Nephron (organoid): ENCODE measurements around the gene SLC6A11.

Experiments used
- H3K27ac Mint-ChIP-seq, 3 experiments: 2 replicates each; pipeline ENCODE4 v1.8.0; 2020; ENCODE audit warnings: mixed read lengths in 3 of 3, mild to moderate bottlenecking in 2 of 3, moderate library complexity in 1 of 3
- H3K27me3 Mint-ChIP-seq: 2 replicates; pipeline ENCODE4 v1.8.0; 2021; ENCODE audit warnings: low read depth, mild to moderate bottlenecking, moderate library complexity, mixed read lengths
- H3K36me3 Mint-ChIP-seq: 2 replicates; pipeline ENCODE4 v1.8.0; 2020; ENCODE audit warnings: low read depth, mixed read lengths
- H3K4me1 Mint-ChIP-seq: 2 replicates; pipeline ENCODE4 v1.8.0; 2020; ENCODE audit warnings: mixed read lengths
- H3K4me3 Mint-ChIP-seq, 3 experiments: 2 replicates each; pipeline ENCODE4 v1.8.0; 2020; ENCODE audit warnings: mild to moderate bottlenecking in 3 of 3, mixed read lengths in 3 of 3, moderate library complexity in 2 of 3
- H3K9me3 Mint-ChIP-seq: 2 replicates; pipeline ENCODE4 v1.8.0; 2020; ENCODE audit warnings: mixed read lengths
- TF ChIP-seq, protein P1 (sequence below), 3 experiments: fragments of 200-600 bp; sonication (generic); IDR thresholded peaks; one replicate each; pipeline ENCODE4 v1.5.0; 2021; ENCODE audit warnings: antibody characterized with exemption in 3 of 3; ENCODE audit not compliant: unreplicated experiment in 3 of 3

The SLC6A11 gene

DNA sequence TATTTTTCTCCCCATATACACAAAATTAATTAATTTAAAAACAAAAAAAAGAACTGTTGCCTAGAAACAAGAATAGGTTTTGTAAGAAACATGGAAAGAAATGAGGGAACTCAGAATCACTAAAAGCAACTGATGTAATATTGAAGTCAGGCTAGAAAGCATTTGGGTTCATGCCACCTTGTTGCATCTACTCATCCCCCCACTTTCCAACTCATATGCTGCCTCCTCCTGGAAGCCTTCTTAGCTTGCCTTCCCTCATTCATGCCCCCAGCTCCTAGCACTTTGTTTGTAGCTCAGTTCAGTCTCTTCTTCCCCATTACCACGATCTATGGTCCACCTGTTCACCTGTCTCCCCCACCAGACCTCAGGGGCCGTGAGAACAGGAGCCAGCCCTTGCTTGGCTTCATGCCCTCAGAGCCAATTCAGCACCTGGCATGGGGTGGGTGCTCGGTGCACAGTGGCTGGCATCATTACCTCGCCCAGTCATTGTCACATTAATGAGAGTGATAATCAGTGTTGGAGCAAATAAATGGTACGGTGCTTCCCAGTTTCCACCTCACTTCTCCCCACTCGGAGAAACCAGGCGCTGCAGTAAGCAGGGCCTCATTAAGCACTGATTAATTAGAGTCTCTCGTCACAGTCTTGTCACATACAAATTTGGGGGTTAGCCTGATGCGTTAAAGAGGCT lies 114.1 kb downstream of the SLC6A11 start:
- no peak overlapping the region for H3K4me3 Mint-ChIP-seq
- no peaks in the 10 kb centered on the region for H3K36me3 Mint-ChIP-seq
- H3K27me3 Mint-ChIP-seq = peaks cover 33% of the 10 kb centered on the region
- no peaks in the 10 kb centered on the region for H3K9me3 Mint-ChIP-seq
- H3K4me1 Mint-ChIP-seq = peaks cover 19% of the 10 kb centered on the region
- H3K27ac Mint-ChIP-seq = no peak overlapping the region
- TF ChIP-seq, protein P1, sequence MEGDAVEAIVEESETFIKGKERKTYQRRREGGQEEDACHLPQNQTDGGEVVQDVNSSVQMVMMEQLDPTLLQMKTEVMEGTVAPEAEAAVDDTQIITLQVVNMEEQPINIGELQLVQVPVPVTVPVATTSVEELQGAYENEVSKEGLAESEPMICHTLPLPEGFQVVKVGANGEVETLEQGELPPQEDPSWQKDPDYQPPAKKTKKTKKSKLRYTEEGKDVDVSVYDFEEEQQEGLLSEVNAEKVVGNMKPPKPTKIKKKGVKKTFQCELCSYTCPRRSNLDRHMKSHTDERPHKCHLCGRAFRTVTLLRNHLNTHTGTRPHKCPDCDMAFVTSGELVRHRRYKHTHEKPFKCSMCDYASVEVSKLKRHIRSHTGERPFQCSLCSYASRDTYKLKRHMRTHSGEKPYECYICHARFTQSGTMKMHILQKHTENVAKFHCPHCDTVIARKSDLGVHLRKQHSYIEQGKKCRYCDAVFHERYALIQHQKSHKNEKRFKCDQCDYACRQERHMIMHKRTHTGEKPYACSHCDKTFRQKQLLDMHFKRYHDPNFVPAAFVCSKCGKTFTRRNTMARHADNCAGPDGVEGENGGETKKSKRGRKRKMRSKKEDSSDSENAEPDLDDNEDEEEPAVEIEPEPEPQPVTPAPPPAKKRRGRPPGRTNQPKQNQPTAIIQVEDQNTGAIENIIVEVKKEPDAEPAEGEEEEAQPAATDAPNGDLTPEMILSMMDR (IDR thresholded peaks at IDR 0.05; ENCODE audit: unreplicated experiment in 3 of 3) = no peak

DNA sequence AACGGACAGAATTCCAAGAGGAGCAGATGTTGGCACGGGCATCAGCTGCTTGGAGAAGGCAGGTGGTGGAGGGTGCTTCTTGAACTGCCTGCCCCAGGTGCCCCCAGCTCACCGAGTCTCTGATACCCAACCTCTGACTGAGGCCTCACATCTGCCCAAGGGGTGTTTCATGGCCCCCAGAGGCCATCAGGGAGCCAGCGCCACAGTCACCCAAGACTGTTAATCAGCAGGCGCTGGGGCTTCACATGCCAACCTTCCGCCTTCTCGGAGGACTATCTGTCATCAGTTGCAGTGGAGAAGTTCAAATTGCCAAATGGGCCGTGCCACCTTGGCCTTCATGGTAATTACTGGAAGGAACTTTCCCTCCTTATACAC lies 114.6 kb downstream of the SLC6A11 start:
- H3K4me3 Mint-ChIP-seq = no peak overlapping the region
- no peaks in the 10 kb centered on the region for H3K9me3 Mint-ChIP-seq
- H3K36me3 Mint-ChIP-seq = no peaks in the 10 kb centered on the region
- peaks cover 33% of the 10 kb centered on the region for H3K27me3 Mint-ChIP-seq
- peaks cover 19% of the 10 kb centered on the region for H3K4me1 Mint-ChIP-seq
- TF ChIP-seq, protein P1 (IDR thresholded peaks at IDR 0.05; ENCODE audit: unreplicated experiment in 3 of 3) = no peak
- H3K27ac Mint-ChIP-seq = no peak overlapping the region

DNA sequence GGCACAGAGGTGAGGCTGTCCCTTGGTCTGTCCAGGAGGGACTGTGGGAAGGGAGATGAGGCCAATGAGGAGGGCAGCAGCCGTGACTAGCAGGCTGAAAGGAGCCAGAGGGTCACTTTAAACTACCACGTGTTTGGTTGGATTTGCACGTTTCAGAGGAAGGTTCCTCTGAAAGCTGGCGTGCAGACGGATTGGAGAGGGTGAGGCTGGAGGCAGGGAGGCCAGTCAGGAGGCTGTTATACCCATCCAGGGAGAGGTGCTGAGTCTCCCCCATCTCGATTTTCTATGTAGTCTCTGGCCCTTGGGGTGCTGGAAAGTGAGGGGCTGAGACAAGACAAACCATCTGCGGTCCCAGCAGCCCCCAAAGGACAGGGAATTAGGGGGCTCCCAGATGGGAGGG lies 116.6 kb downstream of the SLC6A11 start:
- no peaks in the 10 kb centered on the region for H3K9me3 Mint-ChIP-seq
- H3K4me3 Mint-ChIP-seq = no peak overlapping the region
- no peaks in the 10 kb centered on the region for H3K36me3 Mint-ChIP-seq
- TF ChIP-seq, protein P1 (IDR thresholded peaks at IDR 0.05; ENCODE audit: unreplicated experiment in 3 of 3) = no peak
- H3K27ac Mint-ChIP-seq = no peak overlapping the region
- H3K27me3 Mint-ChIP-seq = peaks cover 31% of the 10 kb centered on the region
- H3K4me1 Mint-ChIP-seq = peaks cover 27% of the 10 kb centered on the region

DNA sequence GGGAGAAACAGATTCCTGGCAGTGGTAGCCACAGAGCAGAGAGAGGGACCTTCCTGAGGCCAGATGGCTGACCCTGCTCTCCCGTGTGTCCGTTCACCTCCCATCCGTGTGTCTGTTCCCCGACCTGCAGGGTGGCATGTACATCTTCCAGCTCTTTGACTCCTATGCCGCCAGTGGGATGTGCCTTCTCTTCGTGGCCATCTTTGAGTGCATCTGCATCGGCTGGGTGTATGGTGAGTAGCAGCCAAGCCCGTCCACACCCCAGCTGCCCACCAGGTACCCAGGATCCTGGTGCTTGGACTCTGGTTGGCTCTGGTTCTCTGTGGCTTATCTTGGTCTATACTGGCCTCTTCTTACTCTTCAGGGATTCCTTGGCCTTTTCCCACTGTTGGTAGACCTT lies 117.0 kb downstream of the SLC6A11 start:
- Mint-ChIP-seq H3K36me3 (no peaks in the 10 kb centered on the region), H3K27me3 (peaks cover 35% of the 10 kb centered on the region), H3K4me3 (no peak overlapping the region), H3K4me1 (peaks cover 27% of the 10 kb centered on the region), H3K9me3 (no peaks in the 10 kb centered on the region), H3K27ac (peak overlapping the region in 2 of 3 experiments; percentile 82 to 86)
- TF ChIP-seq, protein P1 (IDR thresholded peaks at IDR 0.05; ENCODE audit: unreplicated experiment in 3 of 3) = no peak

- TF ChIP-seq, protein P1 (IDR thresholded peaks at IDR 0.05; ENCODE audit: unreplicated experiment in 3 of 3) = no peak
- H3K27ac Mint-ChIP-seq = peak overlapping the region in 2 of 3 experiments; percentile 82 to 86
- H3K9me3 Mint-ChIP-seq = no peaks in the 10 kb centered on the region
Measured at GRCh38 chr3:10933470-10933804, 117.4 kb downstream of the SLC6A11 start.

DNA sequence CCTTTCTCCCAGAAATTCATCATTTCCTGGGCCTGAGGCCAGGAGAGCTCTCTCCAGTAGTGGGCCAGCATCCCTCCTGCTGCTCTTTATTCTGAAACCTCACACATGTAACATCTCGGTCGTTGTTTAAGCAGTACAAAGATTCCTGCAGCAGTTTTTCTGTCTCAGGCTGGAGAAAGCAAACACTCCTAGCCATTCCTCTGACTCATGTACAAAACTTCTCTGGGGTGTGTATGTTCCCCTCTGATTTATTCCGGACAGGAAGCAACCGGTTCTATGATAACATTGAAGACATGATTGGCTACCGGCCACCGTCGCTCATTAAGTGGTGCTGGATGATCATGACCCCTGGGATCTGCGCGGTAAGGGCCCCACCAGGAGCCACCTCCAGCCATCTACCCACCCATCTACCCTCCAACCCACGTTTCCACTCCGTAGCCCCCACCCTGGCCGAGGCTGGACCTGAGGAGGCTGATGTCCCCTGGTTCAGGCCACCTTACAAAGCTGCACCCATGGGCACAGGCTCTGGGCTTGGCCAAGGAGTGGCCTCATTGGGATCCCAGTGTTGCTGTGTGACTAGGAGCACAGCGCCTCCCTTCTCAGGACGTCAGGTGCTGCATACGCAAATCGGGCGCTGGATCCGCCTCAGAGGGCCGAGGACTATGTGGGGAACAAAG lies 117.9 kb downstream of the SLC6A11 start:
- no peaks in the 10 kb centered on the region for H3K36me3 Mint-ChIP-seq
- H3K27me3 Mint-ChIP-seq = peaks cover 36% of the 10 kb centered on the region
- no peak overlapping the region for H3K4me3 Mint-ChIP-seq
- TF ChIP-seq, protein P1 (IDR thresholded peaks at IDR 0.05; ENCODE audit: unreplicated experiment in 3 of 3) = no peak
- H3K4me1 Mint-ChIP-seq = peaks cover 23% of the 10 kb centered on the region
- no peaks in the 10 kb centered on the region for H3K9me3 Mint-ChIP-seq
- peak overlapping the region in 2 of 3 experiments; percentile 82 to 86 for H3K27ac Mint-ChIP-seq

More at GRCh38 chr3:10933470-10933804, 117.4 kb downstream of the SLC6A11 start:
- Mint-ChIP-seq H3K27me3 (peaks cover 38% of the 10 kb centered on the region), H3K36me3 (no peaks in the 10 kb centered on the region), H3K4me3 (no peak overlapping the region), H3K4me1 (peaks cover 26% of the 10 kb centered on the region)
